H1 (cell line): ENCODE data around the gene LY9.

Experiments used
- BCL11A ChIP-seq, 2 experiments: IDR thresholded peaks; one replicate each; pipeline ENCODE4 v1.6.1; 2011; ENCODE audit warnings: low read depth in 2 of 2, low read length in 2 of 2, mild to moderate bottlenecking in 2 of 2
- BRCA1 ChIP-seq: IDR thresholded peaks from 2 replicates; pipeline ENCODE4 v1.6.1; 2012; ENCODE audit warnings: low read depth, low read length, improper control_type of control experiment
- CHD1 ChIP-seq: IDR thresholded peaks from 2 replicates; pipeline ENCODE4 v1.6.1; 2012; ENCODE audit warnings: low read depth, low read length, improper control_type of control experiment
- EP300 ChIP-seq, 2 experiments: IDR thresholded peaks; 1 replicate in 1 of 2; 2 replicates in 1 of 2; pipeline ENCODE4 v1.6.1; 2011 to 2012; ENCODE audit warnings: low read depth in 2 of 2, low read length in 2 of 2, mild to moderate bottlenecking in 2 of 2, borderline replicate concordance in 1 of 2, inconsistent platforms in 1 of 2, moderate library complexity in 1 of 2
- GTF2F1 ChIP-seq: IDR thresholded peaks from 2 replicates; pipeline ENCODE4 v1.6.1; 2012; ENCODE audit warnings: low read depth, low read length, improper control_type of control experiment, borderline replicate concordance
- POLR2A ChIP-seq, 2 experiments: IDR thresholded peaks; 1 replicate in 1 of 2; 2 replicates in 1 of 2; pipeline ENCODE4 v1.6.1; 2011; ENCODE audit warnings: low read depth in 2 of 2, low read length in 2 of 2, mild to moderate bottlenecking in 2 of 2; ENCODE audit errors: control extremely low read depth in 1 of 2
- POLR2AphosphoS5 ChIP-seq: IDR thresholded peaks from 2 replicates; pipeline ENCODE4 v1.6.1; 2011; ENCODE audit warnings: low read depth, low read length
- SIN3A ChIP-seq, 2 experiments: IDR thresholded peaks in 1 of 2; conservative IDR thresholded peaks in 1 of 2; 2 replicates each; pipeline ENCODE4 v1.6.1; 2011 to 2012; ENCODE audit warnings: low read length in 2 of 2, improper control_type of control experiment in 1 of 2, low read depth in 1 of 2, mild to moderate bottlenecking in 1 of 2
- TCF12 ChIP-seq: IDR thresholded peaks from 2 replicates; pipeline ENCODE4 v1.6.1; 2011; ENCODE audit warnings: low read depth, mild to moderate bottlenecking, low read length
- YY1 ChIP-seq: IDR thresholded peaks from 2 replicates; pipeline ENCODE4 v1.6.1; 2011; ENCODE audit warnings: low read depth, mild to moderate bottlenecking, low read length
- TF ChIP-seq, protein P1 (sequence below), 3 experiments: IDR thresholded peaks; 1 replicate in 2 of 3; 2 replicates in 1 of 3; pipeline versions ENCODE4 v1.5.1 to v1.6.1; 2011; ENCODE audit warnings: low read length in 3 of 3, mild to moderate bottlenecking in 3 of 3, inconsistent platforms in 2 of 3, low read depth in 1 of 3, moderate library complexity in 1 of 3; ENCODE audit not compliant: insufficient read depth in 1 of 3; ENCODE audit errors: control extremely low read depth in 1 of 3
- TF ChIP-seq, protein P2 (sequence below): IDR thresholded peaks from 2 replicates; pipeline ENCODE4 v1.6.1; 2011; ENCODE audit warnings: low read depth, mild to moderate bottlenecking, low read length; ENCODE audit not compliant: insufficient read depth
- TF ChIP-seq, protein P3 (sequence below): IDR thresholded peaks from 2 replicates; pipeline ENCODE4 v1.6.1; 2012; ENCODE audit warnings: inconsistent platforms

DNA sequence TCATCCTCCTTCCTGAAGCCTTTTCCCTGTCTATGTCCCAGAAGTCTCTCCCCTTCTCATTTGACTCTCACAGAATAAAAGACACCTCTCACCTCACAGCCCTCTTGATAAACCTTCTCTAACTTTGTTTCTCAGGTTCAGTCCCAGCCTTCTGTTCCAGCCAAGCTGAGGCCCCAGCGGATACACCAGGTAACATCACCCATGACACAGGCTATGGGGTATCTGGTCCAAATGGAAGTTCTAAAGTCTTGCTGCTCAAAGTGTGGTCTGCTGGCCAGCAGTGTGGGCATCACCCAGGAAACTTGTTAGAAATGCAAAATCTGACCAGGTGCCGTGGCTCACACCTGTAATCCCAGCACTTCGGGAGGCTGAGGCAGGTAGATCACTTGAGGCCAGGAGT, 23.2 kb downstream of the LY9 start:
- TF ChIP-seq BCL11A (IDR thresholded peaks at IDR 0.05; ENCODE audit: low read depth in 2 of 2, low read length in 2 of 2) (no peak), TCF12 (no peak), CHD1 (no peak), SIN3A (conservative IDR thresholded peaks at IDR 0.05 in 1 of 2, IDR thresholded peaks at IDR 0.05 in 1 of 2; ENCODE audit: low read depth in 1 of 2, low read length in 2 of 2) (no peak), POLR2A (IDR thresholded peaks at IDR 0.05; ENCODE audit: control extremely low read depth in 1 of 2, low read depth in 2 of 2, low read length in 2 of 2) (no peak), EP300 (IDR thresholded peaks at IDR 0.05; ENCODE audit: borderline replicate concordance in 1 of 2, low read depth in 2 of 2, low read length in 2 of 2) (no peak), YY1 (no peak), POLR2AphosphoS5 (no peak), BRCA1 (no peak), GTF2F1 (no peak)
- TF ChIP-seq, protein P1, sequence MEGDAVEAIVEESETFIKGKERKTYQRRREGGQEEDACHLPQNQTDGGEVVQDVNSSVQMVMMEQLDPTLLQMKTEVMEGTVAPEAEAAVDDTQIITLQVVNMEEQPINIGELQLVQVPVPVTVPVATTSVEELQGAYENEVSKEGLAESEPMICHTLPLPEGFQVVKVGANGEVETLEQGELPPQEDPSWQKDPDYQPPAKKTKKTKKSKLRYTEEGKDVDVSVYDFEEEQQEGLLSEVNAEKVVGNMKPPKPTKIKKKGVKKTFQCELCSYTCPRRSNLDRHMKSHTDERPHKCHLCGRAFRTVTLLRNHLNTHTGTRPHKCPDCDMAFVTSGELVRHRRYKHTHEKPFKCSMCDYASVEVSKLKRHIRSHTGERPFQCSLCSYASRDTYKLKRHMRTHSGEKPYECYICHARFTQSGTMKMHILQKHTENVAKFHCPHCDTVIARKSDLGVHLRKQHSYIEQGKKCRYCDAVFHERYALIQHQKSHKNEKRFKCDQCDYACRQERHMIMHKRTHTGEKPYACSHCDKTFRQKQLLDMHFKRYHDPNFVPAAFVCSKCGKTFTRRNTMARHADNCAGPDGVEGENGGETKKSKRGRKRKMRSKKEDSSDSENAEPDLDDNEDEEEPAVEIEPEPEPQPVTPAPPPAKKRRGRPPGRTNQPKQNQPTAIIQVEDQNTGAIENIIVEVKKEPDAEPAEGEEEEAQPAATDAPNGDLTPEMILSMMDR (IDR thresholded peaks at IDR 0.05; ENCODE audit: control extremely low read depth in 1 of 3, insufficient read depth in 1 of 3, low read depth in 1 of 3, low read length in 3 of 3) = no peak
- TF ChIP-seq, protein P2, sequence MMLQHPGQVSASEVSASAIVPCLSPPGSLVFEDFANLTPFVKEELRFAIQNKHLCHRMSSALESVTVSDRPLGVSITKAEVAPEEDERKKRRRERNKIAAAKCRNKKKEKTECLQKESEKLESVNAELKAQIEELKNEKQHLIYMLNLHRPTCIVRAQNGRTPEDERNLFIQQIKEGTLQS = no peak
- TF ChIP-seq, protein P3, sequence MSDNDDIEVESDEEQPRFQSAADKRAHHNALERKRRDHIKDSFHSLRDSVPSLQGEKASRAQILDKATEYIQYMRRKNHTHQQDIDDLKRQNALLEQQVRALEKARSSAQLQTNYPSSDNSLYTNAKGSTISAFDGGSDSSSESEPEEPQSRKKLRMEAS = no peak
